Ishikawa (cell line): ENCODE data around the gene IL2RG.

Experiments
- CEBPB ChIP-seq: IDR thresholded peaks from 2 replicates; pipeline ENCODE4 v1.6.1; 2012
- CREB1 ChIP-seq: IDR thresholded peaks from 2 replicates; pipeline ENCODE4 v1.6.1; 2012; ENCODE audit warnings: low read depth
- EGR1 ChIP-seq: IDR thresholded peaks from 2 replicates; pipeline ENCODE4 v1.6.1; 2012
- EP300 ChIP-seq: IDR thresholded peaks from 2 replicates; pipeline ENCODE4 v1.6.1; 2012; ENCODE audit warnings: borderline replicate concordance
- FOXM1 ChIP-seq: IDR thresholded peaks from 2 replicates; pipeline ENCODE4 v1.6.1; 2012; ENCODE audit warnings: low read depth, borderline replicate concordance
- NFIC ChIP-seq: IDR thresholded peaks from 2 replicates; pipeline ENCODE4 v1.6.1; 2012
- RAD21 ChIP-seq: IDR thresholded peaks from 2 replicates; pipeline ENCODE4 v1.6.1; 2012; ENCODE audit warnings: low read depth
- TAF1 ChIP-seq: IDR thresholded peaks from 2 replicates; pipeline ENCODE4 v1.6.1; 2012; ENCODE audit warnings: low read depth, mild to moderate bottlenecking
- TCF12 ChIP-seq: IDR thresholded peaks from 2 replicates; pipeline ENCODE4 v1.6.1; 2012; ENCODE audit warnings: low read depth
- YY1 ChIP-seq: IDR thresholded peaks from 2 replicates; pipeline ENCODE4 v1.6.1; 2012; ENCODE audit warnings: low read depth
- ZBTB7A ChIP-seq: IDR thresholded peaks from 2 replicates; pipeline ENCODE4 v1.6.1; 2012; ENCODE audit warnings: low read depth
- TF ChIP-seq, protein P1 (sequence below): IDR thresholded peaks from 2 replicates; pipeline ENCODE4 v1.6.1; 2012
- TF ChIP-seq, protein P2 (sequence below): IDR thresholded peaks from 2 replicates; pipeline ENCODE4 v1.6.1; 2012; ENCODE audit warnings: low read depth, mild to moderate bottlenecking
- TF ChIP-seq, protein P3 (sequence below): IDR thresholded peaks from 2 replicates; pipeline ENCODE4 v1.6.1; 2012

DNA sequence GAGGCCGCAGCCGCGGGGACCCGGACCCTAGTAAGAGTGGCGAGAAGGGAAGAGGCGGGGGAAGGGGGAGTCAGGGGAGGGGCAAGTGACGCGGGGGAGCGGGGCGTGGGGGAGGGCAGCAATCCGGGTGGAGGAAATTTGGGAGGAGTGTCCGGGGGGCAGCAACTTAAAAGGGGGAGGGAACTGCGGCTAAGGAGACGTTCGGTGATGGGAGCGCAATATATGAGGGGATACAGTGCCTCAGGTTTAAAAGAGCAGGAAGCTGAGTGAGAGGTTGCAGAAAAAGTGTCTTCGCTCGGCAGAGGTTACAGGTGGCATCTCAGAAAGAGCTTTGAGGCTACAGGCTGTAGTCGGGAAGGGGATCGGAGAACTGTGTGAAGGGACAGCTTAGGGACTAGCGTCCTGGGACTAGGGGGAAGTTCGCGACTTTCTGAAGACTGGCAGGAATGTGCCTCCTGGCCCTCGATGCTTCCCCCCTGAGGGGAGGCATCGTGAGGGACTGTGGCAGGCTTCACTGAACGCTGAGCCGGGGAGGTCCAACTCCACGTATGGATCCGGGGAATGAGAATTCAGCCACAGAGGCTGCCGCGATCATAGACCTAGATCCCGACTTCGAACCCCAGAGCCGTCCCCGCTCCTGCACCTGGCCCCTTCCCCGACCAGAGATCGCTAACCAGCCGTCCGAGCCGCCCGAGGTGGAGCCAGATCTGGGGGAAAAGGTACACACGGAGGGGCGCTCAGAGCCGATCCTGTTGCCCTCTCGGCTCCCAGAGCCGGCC, 15.2 kb downstream of the IL2RG start:
- TF ChIP-seq RAD21, result no peak
- TF ChIP-seq CREB1, result no peak
- no peak for TF ChIP-seq TAF1
- no peak for TF ChIP-seq NFIC
- no peak for TF ChIP-seq EP300
- no peak for TF ChIP-seq YY1
- TF ChIP-seq, protein P1, sequence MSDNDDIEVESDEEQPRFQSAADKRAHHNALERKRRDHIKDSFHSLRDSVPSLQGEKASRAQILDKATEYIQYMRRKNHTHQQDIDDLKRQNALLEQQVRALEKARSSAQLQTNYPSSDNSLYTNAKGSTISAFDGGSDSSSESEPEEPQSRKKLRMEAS, result 0 out of 2 replicates have a peak, but pooled peaks have one; percentile 27
- TF ChIP-seq EGR1, result no peak
- TF ChIP-seq ZBTB7A, result no peak
- TF ChIP-seq, protein P2, sequence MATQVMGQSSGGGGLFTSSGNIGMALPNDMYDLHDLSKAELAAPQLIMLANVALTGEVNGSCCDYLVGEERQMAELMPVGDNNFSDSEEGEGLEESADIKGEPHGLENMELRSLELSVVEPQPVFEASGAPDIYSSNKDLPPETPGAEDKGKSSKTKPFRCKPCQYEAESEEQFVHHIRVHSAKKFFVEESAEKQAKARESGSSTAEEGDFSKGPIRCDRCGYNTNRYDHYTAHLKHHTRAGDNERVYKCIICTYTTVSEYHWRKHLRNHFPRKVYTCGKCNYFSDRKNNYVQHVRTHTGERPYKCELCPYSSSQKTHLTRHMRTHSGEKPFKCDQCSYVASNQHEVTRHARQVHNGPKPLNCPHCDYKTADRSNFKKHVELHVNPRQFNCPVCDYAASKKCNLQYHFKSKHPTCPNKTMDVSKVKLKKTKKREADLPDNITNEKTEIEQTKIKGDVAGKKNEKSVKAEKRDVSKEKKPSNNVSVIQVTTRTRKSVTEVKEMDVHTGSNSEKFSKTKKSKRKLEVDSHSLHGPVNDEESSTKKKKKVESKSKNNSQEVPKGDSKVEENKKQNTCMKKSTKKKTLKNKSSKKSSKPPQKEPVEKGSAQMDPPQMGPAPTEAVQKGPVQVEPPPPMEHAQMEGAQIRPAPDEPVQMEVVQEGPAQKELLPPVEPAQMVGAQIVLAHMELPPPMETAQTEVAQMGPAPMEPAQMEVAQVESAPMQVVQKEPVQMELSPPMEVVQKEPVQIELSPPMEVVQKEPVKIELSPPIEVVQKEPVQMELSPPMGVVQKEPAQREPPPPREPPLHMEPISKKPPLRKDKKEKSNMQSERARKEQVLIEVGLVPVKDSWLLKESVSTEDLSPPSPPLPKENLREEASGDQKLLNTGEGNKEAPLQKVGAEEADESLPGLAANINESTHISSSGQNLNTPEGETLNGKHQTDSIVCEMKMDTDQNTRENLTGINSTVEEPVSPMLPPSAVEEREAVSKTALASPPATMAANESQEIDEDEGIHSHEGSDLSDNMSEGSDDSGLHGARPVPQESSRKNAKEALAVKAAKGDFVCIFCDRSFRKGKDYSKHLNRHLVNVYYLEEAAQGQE, result no peak
- TF ChIP-seq FOXM1, result no peak
- TF ChIP-seq CEBPB, result no peak
- TF ChIP-seq TCF12, result no peak
- TF ChIP-seq, protein P3, sequence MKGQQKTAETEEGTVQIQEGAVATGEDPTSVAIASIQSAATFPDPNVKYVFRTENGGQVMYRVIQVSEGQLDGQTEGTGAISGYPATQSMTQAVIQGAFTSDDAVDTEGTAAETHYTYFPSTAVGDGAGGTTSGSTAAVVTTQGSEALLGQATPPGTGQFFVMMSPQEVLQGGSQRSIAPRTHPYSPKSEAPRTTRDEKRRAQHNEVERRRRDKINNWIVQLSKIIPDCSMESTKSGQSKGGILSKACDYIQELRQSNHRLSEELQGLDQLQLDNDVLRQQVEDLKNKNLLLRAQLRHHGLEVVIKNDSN, result no peak
